OCI-M2 (cell line): ENCODE results near the gene HFE.
A peak's percentile ranks its signal among the peaks of the same experiment; 100 is the strongest.
"Not testable (repeated sequence)": the region's sequence is repeated elsewhere in the genome, so short reads cannot be mapped to it uniquely, and the experiment has no call there.

Source experiments
- DNase-seq: peaks from one replicate; lab custom pipeline; 2025; ENCODE audit not compliant: unreplicated experiment; lab: John Stamatoyannopoulos, UW

Gene HFE

DNA sequence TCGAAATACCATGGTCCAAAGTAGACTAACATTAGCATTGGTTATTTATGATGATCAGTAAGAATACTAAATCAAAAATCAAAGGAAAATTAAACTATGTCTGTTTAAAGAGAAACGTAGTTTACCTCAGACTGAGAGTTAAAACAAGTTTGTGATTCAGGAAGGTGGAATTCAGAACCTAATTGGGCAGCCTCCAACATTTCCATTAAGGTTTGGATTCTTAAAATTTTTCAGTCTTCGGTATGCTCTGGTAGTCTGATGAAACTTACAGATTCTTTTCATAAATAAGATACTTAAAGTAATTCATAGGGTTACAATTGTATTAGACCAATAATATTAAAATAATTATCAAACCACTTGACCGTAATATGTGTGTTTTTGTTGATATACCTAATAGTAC, 18.6 kb downstream of the HFE start:
- DNase-seq, result no peak

DNA sequence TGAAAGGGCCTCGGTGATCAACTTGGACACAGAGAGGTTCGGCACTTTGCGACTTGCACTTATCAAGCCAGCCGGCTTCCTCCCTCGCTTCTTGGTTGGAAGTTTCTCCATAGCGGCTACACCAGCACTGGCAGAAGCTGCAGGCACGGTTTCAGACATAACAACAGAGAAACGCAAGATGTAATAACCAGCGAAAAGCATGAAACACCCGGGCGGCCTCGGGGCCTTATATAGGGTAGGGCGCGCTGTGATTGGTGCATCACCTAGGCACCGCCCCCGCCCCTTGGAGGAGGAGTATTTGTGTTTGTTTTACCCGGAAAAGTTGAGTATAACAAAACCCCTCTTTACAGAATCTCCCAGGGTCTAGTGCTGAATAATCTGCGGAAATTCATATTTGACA, 20.7 kb downstream of the HFE start:
- no peak for DNase-seq

- no peak for DNase-seq
Observed at GRCh38 chr6:26109772-26110171, 22.5 kb downstream of the HFE start.

- DNase-seq, result no peak
Observed at GRCh38 chr6:26113570-26113969, 26.3 kb downstream of the HFE start.

- no peak for DNase-seq
Observed at GRCh38 chr6:26115226-26115625, 28.0 kb downstream of the HFE start.

DNA sequence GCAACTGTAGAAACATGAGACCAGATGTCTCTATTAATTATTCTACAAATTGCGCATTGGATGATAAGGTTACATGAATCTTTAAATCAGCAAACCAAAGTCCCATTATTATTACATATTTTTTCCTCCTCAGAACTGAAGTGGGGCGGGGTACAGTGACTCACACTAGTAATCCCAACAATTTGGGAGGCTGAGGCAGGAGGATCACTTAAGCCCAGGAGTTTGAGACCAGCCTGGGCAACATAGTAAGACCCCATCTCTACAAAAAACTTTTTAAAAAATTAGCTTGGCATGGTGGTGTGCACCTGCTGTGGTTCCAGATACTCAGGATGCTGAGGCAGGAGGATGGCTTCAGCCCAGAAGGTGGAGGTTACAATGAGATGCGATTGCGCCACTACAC, 29.0 kb downstream of the HFE start:
- DNase-seq, result no peak

GRCh38 chr6:26118999-26119398, 31.8 kb downstream of the HFE start:
- DNase-seq, result no peak

DNA sequence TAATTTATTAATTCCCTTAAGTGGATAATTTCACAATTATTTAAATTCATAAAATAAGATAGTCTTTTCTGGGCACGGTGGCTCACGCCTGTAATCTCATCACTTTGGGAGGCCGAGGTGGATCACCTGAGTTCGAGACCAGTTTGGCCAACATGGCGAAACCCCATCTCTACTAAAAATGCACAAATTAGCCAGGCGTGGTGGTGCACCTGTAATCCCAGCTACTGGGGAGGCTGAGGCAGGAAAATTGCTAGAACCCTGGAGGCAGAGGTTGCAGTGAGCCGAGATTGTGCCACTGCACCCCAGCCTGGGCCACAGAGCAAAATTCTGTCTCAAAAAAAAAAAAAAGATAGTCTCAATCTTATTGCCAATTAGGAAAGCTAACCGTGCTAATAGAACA, 32.9 kb downstream of the HFE start:
- DNase-seq, result not testable (repeated sequence)

DNA sequence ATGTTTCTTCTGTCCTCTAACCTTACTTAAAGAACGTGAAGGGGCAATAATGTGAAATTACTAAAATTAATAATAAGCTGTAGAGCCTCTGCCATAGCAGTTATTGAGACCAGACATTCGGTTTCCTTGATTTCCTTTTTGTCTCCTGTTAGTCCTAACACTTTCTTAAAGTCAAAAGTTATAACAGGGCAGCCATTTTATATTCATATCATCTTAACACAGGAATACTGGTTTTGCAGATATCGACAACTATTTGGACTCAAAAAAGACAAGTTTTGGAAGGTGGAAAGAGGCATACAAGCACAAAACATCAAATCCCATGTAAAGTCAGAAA, 33.5 kb downstream of the HFE start:
- no peak for DNase-seq

GRCh38 chr6:26121141-26122004, 34.1 kb downstream of the HFE start:
- no peak for DNase-seq

GRCh38 chr6:26122005-26122388, 34.8 kb downstream of the HFE start:
- DNase-seq, result no peak

DNA sequence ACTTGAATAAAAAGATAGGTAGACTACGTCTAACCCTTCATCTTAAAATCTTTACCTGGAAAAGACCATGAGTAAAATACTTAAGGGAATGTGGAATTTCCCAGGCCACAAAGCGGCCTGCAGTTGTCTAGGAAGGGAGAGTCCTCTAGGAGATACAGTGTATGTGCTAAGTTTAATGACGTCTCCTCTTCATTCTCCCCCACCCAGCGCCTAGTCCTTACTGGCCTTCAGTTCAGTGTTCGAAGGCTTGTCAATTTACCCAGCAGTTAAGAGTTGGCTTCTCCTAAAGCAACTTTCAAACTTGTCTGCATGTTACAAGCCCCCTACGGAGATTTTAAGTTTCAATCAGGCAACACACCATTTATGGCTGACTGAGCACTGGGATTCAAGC, 35.2 kb downstream of the HFE start:
- DNase-seq, result no peak

GRCh38 chr6:26122793-26123674, 35.8 kb downstream of the HFE start:
- DNase-seq, result peak; percentile 92

GRCh38 chr6:26123675-26123946, 36.4 kb downstream of the HFE start:
- DNase-seq, result no peak

DNA sequence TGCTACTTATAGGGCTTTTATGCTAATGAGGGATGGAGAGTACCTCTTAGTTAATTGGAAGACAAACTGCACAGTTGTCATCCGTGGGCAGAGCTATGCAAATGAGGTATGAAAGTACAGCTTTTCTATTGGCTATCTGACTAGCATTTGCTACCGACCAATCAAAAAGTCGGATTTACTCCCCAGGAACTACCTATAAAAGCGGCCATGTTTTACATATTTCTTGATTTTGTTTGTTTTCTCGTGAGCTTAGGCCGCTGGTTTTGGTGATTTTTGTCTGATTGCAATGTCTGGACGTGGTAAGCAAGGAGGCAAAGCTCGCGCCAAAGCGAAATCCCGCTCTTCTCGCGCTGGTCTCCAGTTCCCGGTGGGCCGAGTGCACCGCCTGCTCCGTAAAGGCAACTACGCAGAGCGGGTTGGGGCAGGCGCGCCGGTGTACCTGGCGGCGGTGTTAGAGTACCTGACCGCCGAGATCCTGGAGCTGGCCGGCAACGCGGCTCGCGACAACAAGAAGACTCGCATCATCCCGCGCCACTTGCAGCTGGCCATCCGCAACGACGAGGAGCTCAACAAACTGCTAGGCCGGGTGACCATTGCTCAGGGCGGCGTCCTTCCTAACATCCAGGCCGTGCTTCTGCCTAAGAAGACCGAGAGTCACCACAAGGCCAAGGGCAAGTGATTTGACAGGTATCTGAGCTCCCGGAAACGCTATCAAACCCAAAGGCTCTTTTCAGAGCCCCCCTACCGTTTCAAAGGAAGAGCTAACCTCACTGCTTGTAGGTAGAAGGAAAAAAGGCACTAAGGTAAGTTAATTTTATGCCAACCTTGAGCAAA, 36.9 kb downstream of the HFE start:
- peak; percentile 98 for DNase-seq

GRCh38 chr6:26124781-26125685, 37.8 kb downstream of the HFE start:
- no peak for DNase-seq

DNA sequence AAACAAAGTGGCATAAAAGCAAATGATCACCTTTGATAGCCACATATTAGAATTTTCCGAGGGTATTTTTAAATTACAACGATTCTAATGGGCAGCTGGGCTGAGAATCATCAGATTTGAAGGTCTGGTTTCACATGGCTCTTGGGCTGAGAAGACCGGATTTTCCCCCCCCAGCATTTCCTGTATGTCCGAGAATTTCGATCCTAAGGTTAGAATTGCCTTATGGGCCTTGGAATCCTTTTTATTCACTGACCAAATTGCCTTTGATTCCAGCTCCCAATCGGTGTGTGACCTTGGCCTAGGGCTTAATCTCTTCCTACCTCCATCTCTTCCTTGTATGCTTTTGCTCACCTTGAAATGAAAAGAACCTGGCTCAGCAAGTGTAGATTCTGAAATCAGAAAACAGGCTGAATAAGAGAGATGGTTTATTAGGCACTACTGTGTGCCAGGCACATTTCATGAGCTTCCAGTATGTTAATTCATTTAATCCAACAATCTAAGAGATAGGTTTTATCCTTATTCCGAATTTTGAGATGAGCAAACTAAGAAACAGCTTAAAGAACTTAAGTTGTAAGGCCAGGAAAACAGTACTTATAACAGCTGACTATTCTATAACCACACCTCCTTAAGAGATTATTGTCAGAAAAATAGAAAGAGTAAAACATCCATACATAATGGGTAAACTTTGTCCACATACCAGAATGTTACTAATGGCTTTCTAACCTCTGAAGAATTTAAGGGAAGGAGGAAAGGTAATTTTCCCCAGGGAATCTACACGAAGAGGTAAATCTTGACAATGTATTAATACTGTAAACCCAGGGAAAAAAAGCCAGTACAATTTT, 39.4 kb downstream of the HFE start:
- no peak for DNase-seq

DNA sequence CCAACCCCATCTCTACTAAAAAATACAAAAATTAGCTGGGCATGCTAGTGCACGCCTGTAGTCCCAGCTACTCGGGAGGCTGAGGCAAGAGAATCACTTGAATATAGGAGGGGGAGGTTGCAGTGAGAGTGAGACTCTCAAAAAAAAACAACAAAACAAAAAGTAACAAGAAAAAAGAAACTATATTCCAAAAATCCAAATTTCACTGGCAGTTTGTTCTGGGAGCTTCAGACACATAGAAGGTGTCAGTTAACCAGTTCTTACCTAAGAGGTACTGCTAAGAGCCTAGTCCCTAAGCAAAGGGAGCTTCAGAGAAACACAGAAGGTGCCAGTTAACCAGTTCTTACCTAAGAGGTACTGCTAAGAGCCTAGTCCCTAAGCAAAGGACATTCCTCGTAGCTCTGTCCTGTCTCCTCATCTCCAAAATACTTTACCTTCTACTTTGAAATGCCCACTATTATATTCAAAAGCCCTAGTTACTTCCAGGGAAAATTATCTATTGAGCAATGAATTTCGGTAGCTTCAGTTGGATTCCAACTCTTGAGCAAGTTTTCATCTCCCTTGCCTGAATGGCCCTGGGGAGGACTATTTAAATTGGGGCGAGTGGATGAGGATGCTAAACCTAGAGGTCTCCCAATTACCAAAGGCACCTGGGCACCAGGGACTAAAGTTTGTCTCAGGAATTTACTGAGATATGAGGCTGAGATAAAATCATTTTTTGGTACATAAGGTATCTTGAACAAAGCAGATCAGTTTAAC, 41.0 kb downstream of the HFE start:
- no peak for DNase-seq

- DNase-seq, result no peak
Observed at GRCh38 chr6:26129656-26130055, 42.4 kb downstream of the HFE start.
